Measurements from ENCODE around the gene TRAP1.

The TRAP1 gene

DNA sequence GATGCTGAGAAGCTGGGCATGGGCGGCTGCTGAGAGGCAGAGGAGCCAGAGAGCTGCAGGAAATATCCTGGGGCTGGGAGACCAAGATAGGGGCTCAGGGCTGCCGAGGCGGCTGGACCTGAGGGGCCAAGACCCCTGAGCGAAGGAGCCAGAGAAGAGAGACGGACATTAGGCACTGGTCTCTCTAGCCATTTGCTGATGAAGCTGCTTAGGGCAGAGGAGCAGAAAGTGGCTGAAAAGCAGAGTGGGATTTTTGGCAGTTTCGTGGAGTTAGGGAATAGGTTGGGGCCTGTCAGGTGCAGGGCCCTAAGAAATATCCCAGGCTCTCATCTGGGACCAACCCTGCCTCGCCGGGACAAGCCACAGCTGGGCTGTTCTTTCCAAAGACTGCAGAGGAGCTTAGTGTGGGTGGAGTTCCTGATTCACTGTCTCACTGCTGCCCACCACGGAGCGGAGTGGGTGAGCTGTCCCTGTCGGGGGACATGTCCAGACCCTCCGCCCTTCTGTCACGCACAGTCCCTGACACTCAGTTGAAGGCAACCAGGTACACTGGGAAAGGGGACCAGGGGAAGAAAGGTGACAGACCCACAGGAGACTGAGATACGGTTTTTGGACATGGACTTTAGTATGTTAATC lies 74.1 kb downstream of the TRAP1 start:
- TF ChIP-seq EZH2 (IDR thresholded peaks at IDR 0.05; ENCODE audit: borderline replicate concordance, low read length), result no peak
- TF ChIP-seq CTCF (IDR thresholded peaks at IDR 0.05; ENCODE audit: low read length), result no peak
- H3K4me1 ChIP-seq (ENCODE audit: insufficient read depth, low read length, severe bottlenecking), result peaks cover 9% of the 10 kb centered on the region
- no peaks in the 10 kb centered on the region for H3F3A ChIP-seq (ENCODE audit: insufficient read depth, low read length)
- no peak overlapping the region for H3K4me2 ChIP-seq (ENCODE audit: low read length)
- H3K9me2 ChIP-seq (ENCODE audit: low read depth, low read length), result no peaks in the 10 kb centered on the region
- H3K9me3 ChIP-seq (ENCODE audit: low read length), result no peaks in the 10 kb centered on the region
- H3K27me3 ChIP-seq (ENCODE audit: insufficient read depth, low read length), result no peaks in the 10 kb centered on the region
- H3K9ac ChIP-seq (ENCODE audit: low read length), result no peak overlapping the region
- peaks cover 15% of the 10 kb centered on the region; the same call in 1 of the 2 replicates for H3K36me3 ChIP-seq (ENCODE audit: insufficient read depth, low read length)
- no peak overlapping the region for H3K27ac ChIP-seq (ENCODE audit: low read depth, low read length, poor library complexity, severe bottlenecking)
- H3K4me3 ChIP-seq (ENCODE audit: low read depth, low read length, poor library complexity, severe bottlenecking), result no peak overlapping the region
- H4K20me1 ChIP-seq (ENCODE audit: insufficient read depth, low read length), result no peaks in the 10 kb centered on the region
- H2AFZ ChIP-seq (ENCODE audit: low read length), result no peak overlapping the region
- H3K79me2 ChIP-seq (ENCODE audit: insufficient read depth, low read length), result no peaks in the 10 kb centered on the region

DNA sequence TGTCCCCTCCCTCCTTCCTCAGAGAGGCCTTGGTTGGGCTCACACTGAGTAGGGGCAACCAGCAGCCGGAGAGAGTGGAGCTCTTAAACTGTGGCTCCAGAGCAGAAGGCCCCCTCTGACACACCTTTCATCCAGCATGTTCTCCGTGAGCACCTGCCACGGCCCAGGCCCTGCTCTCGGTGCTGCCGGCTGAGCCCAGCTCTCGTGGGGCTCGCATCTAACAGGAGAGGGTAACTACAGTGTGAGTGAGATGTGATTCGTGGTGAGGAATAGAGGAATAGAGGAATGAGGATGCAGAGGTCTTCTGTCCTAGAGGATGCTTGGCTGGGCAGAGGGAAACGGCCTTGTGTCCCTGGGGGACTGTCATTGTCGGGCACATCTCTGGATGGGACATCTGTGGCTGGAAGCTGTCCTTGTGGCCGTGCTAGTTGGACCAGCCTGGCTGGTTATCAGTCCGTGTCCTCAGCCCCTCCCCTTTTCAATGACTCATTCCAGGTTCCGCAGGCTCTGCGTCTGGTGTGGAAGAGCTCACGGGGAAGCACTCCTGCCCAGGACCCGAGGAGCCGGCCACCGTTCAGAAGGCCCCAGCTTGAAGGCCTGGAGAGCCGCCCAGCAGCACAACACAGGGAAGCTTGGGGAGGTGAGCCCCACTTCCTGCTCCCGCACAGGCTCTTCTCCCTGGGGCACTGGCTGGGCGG lies 74.8 kb downstream of the TRAP1 start:
- no peak overlapping the region for H3K27ac ChIP-seq (ENCODE audit: low read depth, low read length, poor library complexity, severe bottlenecking)
- peaks cover 16% of the 10 kb centered on the region for H3K4me1 ChIP-seq (ENCODE audit: insufficient read depth, low read length, severe bottlenecking)
- H3K4me2 ChIP-seq (ENCODE audit: low read length), result no peak overlapping the region

DNA sequence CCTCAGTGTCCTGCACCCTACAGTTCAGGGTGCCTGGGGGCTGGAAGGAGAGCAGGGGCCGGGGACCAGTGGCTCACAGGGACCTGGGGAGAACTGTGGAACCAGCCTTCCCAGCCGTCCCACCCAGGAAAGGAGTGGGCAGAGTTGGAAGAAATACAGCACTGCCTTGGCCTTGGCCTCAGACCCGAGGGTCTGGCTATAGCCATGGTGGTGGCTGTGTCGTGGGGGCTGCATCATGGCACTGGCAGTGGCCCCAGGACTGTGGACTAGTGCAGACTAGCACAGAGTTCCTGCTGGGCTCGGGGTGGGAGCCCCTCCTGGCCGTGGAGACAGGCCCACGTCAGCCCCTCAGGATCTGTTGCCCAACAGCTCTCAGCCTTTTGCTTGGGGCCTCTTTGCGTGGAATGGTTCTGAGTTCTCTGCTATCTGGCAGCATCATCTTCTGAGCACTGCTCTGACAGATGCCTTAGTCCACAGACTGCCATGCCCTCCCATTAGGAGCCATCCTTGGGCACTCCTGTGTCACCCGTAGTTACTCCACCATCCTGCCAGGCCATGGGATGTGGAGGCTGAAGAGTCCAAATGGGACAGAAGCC lies 75.4 kb downstream of the TRAP1 start:
- Histone ChIP-seq H3K9me3 (ENCODE audit: low read length) (no peaks in the 10 kb centered on the region), H4K20me1 (ENCODE audit: insufficient read depth, low read length) (no peaks in the 10 kb centered on the region), H3K4me1 (ENCODE audit: insufficient read depth, low read length, severe bottlenecking) (peaks cover 22% of the 10 kb centered on the region), H2AFZ (ENCODE audit: low read length) (no peak overlapping the region), H3K4me3 (ENCODE audit: low read depth, low read length, poor library complexity, severe bottlenecking) (no peak overlapping the region), H3K4me2 (ENCODE audit: low read length) (no peak overlapping the region), H3K79me2 (ENCODE audit: insufficient read depth, low read length) (no peaks in the 10 kb centered on the region), H3K9me2 (ENCODE audit: low read depth, low read length) (no peaks in the 10 kb centered on the region), H3F3A (ENCODE audit: insufficient read depth, low read length) (no peaks in the 10 kb centered on the region), H3K27ac (ENCODE audit: low read depth, low read length, poor library complexity, severe bottlenecking) (no peak overlapping the region), H3K9ac (ENCODE audit: low read length) (no peak overlapping the region), H3K27me3 (ENCODE audit: insufficient read depth, low read length) (no peaks in the 10 kb centered on the region), H3K36me3 (ENCODE audit: insufficient read depth, low read length) (peaks cover 15% of the 10 kb centered on the region; the same call in 1 of the 2 replicates)
- TF ChIP-seq CTCF (IDR thresholded peaks at IDR 0.05; ENCODE audit: low read length) (no peak), EZH2 (IDR thresholded peaks at IDR 0.05; ENCODE audit: borderline replicate concordance, low read length) (no peak)

More for the DNA sequence above, 74.8 kb downstream of the TRAP1 start:
- Histone ChIP-seq H4K20me1 (ENCODE audit: insufficient read depth, low read length) (no peaks in the 10 kb centered on the region), H2AFZ (ENCODE audit: low read length) (no peak overlapping the region), H3F3A (ENCODE audit: insufficient read depth, low read length) (no peaks in the 10 kb centered on the region), H3K36me3 (ENCODE audit: insufficient read depth, low read length) (peaks cover 15% of the 10 kb centered on the region; the same call in 1 of the 2 replicates), H3K9me2 (ENCODE audit: low read depth, low read length) (no peaks in the 10 kb centered on the region), H3K27me3 (ENCODE audit: insufficient read depth, low read length) (no peaks in the 10 kb centered on the region), H3K9ac (ENCODE audit: low read length) (no peak overlapping the region), H3K4me3 (ENCODE audit: low read depth, low read length, poor library complexity, severe bottlenecking) (no peak overlapping the region), H3K79me2 (ENCODE audit: insufficient read depth, low read length) (no peaks in the 10 kb centered on the region), H3K9me3 (ENCODE audit: low read length) (no peaks in the 10 kb centered on the region)
- no peak for TF ChIP-seq CTCF (IDR thresholded peaks at IDR 0.05; ENCODE audit: low read length)
- TF ChIP-seq EZH2 (IDR thresholded peaks at IDR 0.05; ENCODE audit: borderline replicate concordance, low read length), result no peak

Data from OCI-LY1 (cell line).